SK-N-SH (cell line): ENCODE data around the gene MITD1. TPM values are rescaled to one million over a fixed set of nuclear protein-coding genes. Genes with fewer than 3 reads are reported as not detected.

Experiments
- CTCF ChIA-PET: fragments of 300-600, 350-600 bp; formaldehyde crosslinking; extraction: SDS; loops from one replicate; lab custom pipeline; 2021; lab: Yijun Ruan, JAX
- POLR2A ChIA-PET: fragments of 350-600 bp; sonication (Branson Sonifier 250); formaldehyde crosslinking; extraction: SDS; loops from one replicate; lab custom pipeline; 2020; ENCODE audit warnings: antibody characterized with exemption, inconsistent platforms; lab: Yijun Ruan, JAX
- DNase-seq: peaks from one replicate; pipeline ENCODE4 v3.0.0; 2012
- H2AFZ ChIP-seq: fragments of 200-600 bp; sonication (generic); 2 replicates; pipeline ENCODE4 v1.8.1; 2016; ENCODE audit warnings: antibody characterized with exemption, mild to moderate bottlenecking, low read depth
- H3F3A ChIP-seq: fragments of 200-600 bp; sonication (generic); replicated peaks from 2 replicates; pipeline ENCODE3; 2016; ENCODE audit warnings: antibody characterized with exemption, mild to moderate bottlenecking; ENCODE audit not compliant: insufficient read depth
- H3K27ac ChIP-seq, 2 experiments: fragments of 200-500 bp in 1 of 2; fragments of 200-600 bp in 1 of 2; sonication (Bioruptor generic) in 1 of 2; sonication (generic), shearing (Covaris generic) in 1 of 2; 2 replicates each; pipeline versions ENCODE4 v1.5.1 to v1.6.1; 2014 to 2016; ENCODE audit warnings: low read depth in 2 of 2, inconsistent platforms in 1 of 2, low read length in 1 of 2, mild to moderate bottlenecking in 1 of 2, mixed read lengths in 1 of 2
- H3K27me3 ChIP-seq: fragments of 200-600 bp; sonication (generic), shearing (Covaris generic); 2 replicates; pipeline ENCODE4 v1.6.1; 2016; ENCODE audit warnings: mixed run types; ENCODE audit not compliant: insufficient read depth
- H3K36me3 ChIP-seq, 2 experiments: fragments of 200-500 bp in 1 of 2; fragments of 200-600 bp in 1 of 2; sonication (Bioruptor generic) in 1 of 2; sonication (generic) in 1 of 2; replicated peaks in 1 of 2; 2 replicates each; pipeline versions ENCODE3 to v1.5.1; 2014 to 2016; ENCODE audit warnings: low read length in 1 of 2, mild to moderate bottlenecking in 1 of 2; ENCODE audit not compliant: insufficient read depth in 2 of 2, control insufficient read depth in 1 of 2
- H3K4me1 ChIP-seq, 2 experiments: fragments of 200-500 bp in 1 of 2; fragments of 200-600 bp in 1 of 2; sonication (Bioruptor generic) in 1 of 2; sonication (generic), shearing (Covaris generic) in 1 of 2; 2 replicates each; pipeline versions ENCODE4 v1.5.1 to v1.6.1; 2014 to 2016; ENCODE audit warnings: low read depth in 1 of 2, low read length in 1 of 2, mixed run types in 1 of 2; ENCODE audit not compliant: insufficient read depth in 2 of 2, control insufficient read depth in 1 of 2
- H3K4me2 ChIP-seq: fragments of 200-600 bp; sonication (generic), shearing (Covaris generic); 2 replicates; pipeline ENCODE4 v1.6.1; 2017; ENCODE audit warnings: mixed run types
- H3K4me3 ChIP-seq, 2 experiments: fragments of 200-500 bp in 1 of 2; fragments of 200-600 bp in 1 of 2; sonication (Bioruptor generic) in 1 of 2; sonication (generic), shearing (Covaris generic) in 1 of 2; 2 replicates each; pipeline versions ENCODE4 v1.5.1 to v1.8.1; 2014 to 2016; ENCODE audit warnings: low read depth in 2 of 2, inconsistent platforms in 1 of 2, low read length in 1 of 2, mild to moderate bottlenecking in 1 of 2, mixed read lengths in 1 of 2, moderate library complexity in 1 of 2
- H3K79me2 ChIP-seq: fragments of 200-600 bp; sonication (generic); 2 replicates; pipeline ENCODE4 v1.8.1; 2017; ENCODE audit warnings: mild to moderate bottlenecking; ENCODE audit not compliant: insufficient read depth
- H3K9ac ChIP-seq: fragments of 200-600 bp; sonication (generic); 2 replicates; pipeline ENCODE4 v1.6.1; 2017; ENCODE audit warnings: mixed run types
- H3K9me2 ChIP-seq: fragments of 200-600 bp; sonication (generic); 2 replicates; pipeline ENCODE4 v1.6.1; 2017; ENCODE audit warnings: mixed run types
- H3K9me3 ChIP-seq: fragments of 200-600 bp; sonication (generic); 2 replicates; pipeline ENCODE4 v1.6.1; 2017; ENCODE audit warnings: mixed run types, mild to moderate bottlenecking, moderate library complexity
- H4K20me1 ChIP-seq: fragments of 200-600 bp; sonication (generic); 2 replicates; pipeline ENCODE4 v1.6.1; 2017; ENCODE audit warnings: mild to moderate bottlenecking, mixed run types; ENCODE audit not compliant: insufficient read depth
- CHD2 ChIP-seq: fragments of 150-350 bp; IDR thresholded peaks from 2 replicates; pipeline ENCODE4 v1.6.1; 2018; ENCODE audit warnings: low read length; ENCODE audit not compliant: partially characterized antibody
- CTCF ChIP-seq: fragments of 200-600 bp; sonication (generic); IDR thresholded peaks from 2 replicates; pipeline ENCODE4 v1.6.1; 2017; ENCODE audit warnings: antibody characterized with exemption, mild to moderate bottlenecking, moderate library complexity
- ELF1 ChIP-seq: IDR thresholded peaks from 2 replicates; pipeline ENCODE4 v1.4.0; 2012
- EP300 ChIP-seq, 2 experiments: IDR thresholded peaks; 2 replicates each; pipeline versions ENCODE4 v1.4.0 to v1.6.1; 2012; ENCODE audit warnings: borderline replicate concordance in 1 of 2, low read depth in 1 of 2, low read length in 1 of 2
- EZH2phosphoT487 ChIP-seq: fragments of 200-600 bp; sonication (generic); IDR thresholded peaks from 2 replicates; pipeline ENCODE4 v1.6.1; 2017; ENCODE audit warnings: low read depth, mixed run types, mild to moderate bottlenecking, antibody characterized with exemption, moderate library complexity, borderline replicate concordance
- FOSL2 ChIP-seq: IDR thresholded peaks from 2 replicates; pipeline ENCODE4 v1.4.0; 2012; ENCODE audit warnings: low read depth, mild to moderate bottlenecking, moderate library complexity, borderline replicate concordance
- FOXJ3 ChIP-seq: sonication (generic); formaldehyde crosslinking; IDR thresholded peaks from 2 replicates; pipeline ENCODE4 v1.5.1; 2020; ENCODE audit warnings: mild to moderate bottlenecking, missing genetic modification reagents
- IRF3 ChIP-seq: fragments of 150-350 bp; IDR thresholded peaks from 2 replicates; pipeline ENCODE4 v1.6.1; 2016; ENCODE audit warnings: mild to moderate bottlenecking, low read depth, low read length
- JUND ChIP-seq: IDR thresholded peaks from 2 replicates; pipeline ENCODE4 v1.4.0; 2012
- MAX ChIP-seq: IDR thresholded peaks from 2 replicates; pipeline ENCODE4 v1.4.0; 2012; ENCODE audit warnings: low read depth
- MEF2A ChIP-seq: IDR thresholded peaks from 2 replicates; pipeline ENCODE4 v1.4.0; 2012; ENCODE audit warnings: low read depth, borderline replicate concordance
- MXI1 ChIP-seq: IDR thresholded peaks from 2 replicates; pipeline ENCODE4 v1.6.1; 2012; ENCODE audit warnings: mild to moderate bottlenecking, low read depth, low read length, improper control_type of control experiment
- NRF1 ChIP-seq: IDR thresholded peaks from 2 replicates; pipeline ENCODE4 v1.6.1; 2012; ENCODE audit warnings: low read depth, mild to moderate bottlenecking, low read length
- POLR2AphosphoS5 ChIP-seq: IDR thresholded peaks from 2 replicates; pipeline ENCODE4 v1.6.1; 2012; ENCODE audit warnings: low read depth, low read length
- RAD21 ChIP-seq: IDR thresholded peaks from 2 replicates; pipeline ENCODE4 v1.6.1; 2012; ENCODE audit warnings: mild to moderate bottlenecking, low read length
- RCOR1 ChIP-seq: fragments of 150-350 bp; IDR thresholded peaks from 2 replicates; pipeline ENCODE4 v1.6.1; 2017; ENCODE audit warnings: antibody characterized with exemption, low read length
- REST ChIP-seq: IDR thresholded peaks from 2 replicates; pipeline ENCODE4 v1.6.1; 2012; ENCODE audit warnings: mild to moderate bottlenecking, low read depth, low read length, moderate library complexity
- RFX5 ChIP-seq: IDR thresholded peaks from 2 replicates; pipeline ENCODE4 v1.6.1; 2012; ENCODE audit warnings: mild to moderate bottlenecking, improper control_type of control experiment, low read length
- RXRA ChIP-seq: IDR thresholded peaks from 2 replicates; pipeline ENCODE4 v1.4.0; 2012; ENCODE audit warnings: low read depth, mild to moderate bottlenecking, borderline replicate concordance
- SIN3A ChIP-seq: IDR thresholded peaks from 2 replicates; pipeline ENCODE4 v1.6.1; 2012; ENCODE audit warnings: low read depth, mild to moderate bottlenecking, low read length, moderate library complexity, borderline replicate concordance
- SMC3 ChIP-seq: IDR thresholded peaks from 2 replicates; pipeline ENCODE4 v1.6.1; 2012; ENCODE audit warnings: low read depth, low read length, improper control_type of control experiment
- TCF12 ChIP-seq: IDR thresholded peaks from 2 replicates; pipeline ENCODE4 v1.4.0; 2012
- YY1 ChIP-seq: IDR thresholded peaks from 2 replicates; pipeline ENCODE4 v1.4.0; 2012; ENCODE audit warnings: low read depth, mild to moderate bottlenecking
- WGBS: methylation state at CpG from one replicate; pipeline ENCODE4 v1.1.6; 2017; ENCODE audit warnings: low lambda C conversion rate; 5-methylcytosine and 5-hydroxymethylcytosine counted together
- polyA plus RNA-seq, 3 experiments: library from polyadenylated mRNA; depleted of rRNA; stranded (reverse); fragments of >200 nt; gene quantifications; 2 replicates each; pipeline ENCODE4 v1.2.3, GENCODE V29; 2012
- TF ChIP-seq, protein P1 (sequence below): fragments of 150-350 bp; IDR thresholded peaks from 2 replicates; pipeline ENCODE4 v1.6.1; 2017; ENCODE audit warnings: antibody characterized with exemption, low read length, low read depth, borderline replicate concordance

The MITD1 gene
- 11.8 and 15.7 TPM in 2 replicates for polyA plus RNA-seq (2012; rRNA removed)
- 17.5 and 25.5 TPM in 2 replicates for polyA plus RNA-seq (2012; cell fraction: cytosol; rRNA removed)
- polyA plus RNA-seq (2012; cell fraction: nucleus; rRNA removed) = 17.7 and 28.8 TPM in 2 replicates

DNA sequence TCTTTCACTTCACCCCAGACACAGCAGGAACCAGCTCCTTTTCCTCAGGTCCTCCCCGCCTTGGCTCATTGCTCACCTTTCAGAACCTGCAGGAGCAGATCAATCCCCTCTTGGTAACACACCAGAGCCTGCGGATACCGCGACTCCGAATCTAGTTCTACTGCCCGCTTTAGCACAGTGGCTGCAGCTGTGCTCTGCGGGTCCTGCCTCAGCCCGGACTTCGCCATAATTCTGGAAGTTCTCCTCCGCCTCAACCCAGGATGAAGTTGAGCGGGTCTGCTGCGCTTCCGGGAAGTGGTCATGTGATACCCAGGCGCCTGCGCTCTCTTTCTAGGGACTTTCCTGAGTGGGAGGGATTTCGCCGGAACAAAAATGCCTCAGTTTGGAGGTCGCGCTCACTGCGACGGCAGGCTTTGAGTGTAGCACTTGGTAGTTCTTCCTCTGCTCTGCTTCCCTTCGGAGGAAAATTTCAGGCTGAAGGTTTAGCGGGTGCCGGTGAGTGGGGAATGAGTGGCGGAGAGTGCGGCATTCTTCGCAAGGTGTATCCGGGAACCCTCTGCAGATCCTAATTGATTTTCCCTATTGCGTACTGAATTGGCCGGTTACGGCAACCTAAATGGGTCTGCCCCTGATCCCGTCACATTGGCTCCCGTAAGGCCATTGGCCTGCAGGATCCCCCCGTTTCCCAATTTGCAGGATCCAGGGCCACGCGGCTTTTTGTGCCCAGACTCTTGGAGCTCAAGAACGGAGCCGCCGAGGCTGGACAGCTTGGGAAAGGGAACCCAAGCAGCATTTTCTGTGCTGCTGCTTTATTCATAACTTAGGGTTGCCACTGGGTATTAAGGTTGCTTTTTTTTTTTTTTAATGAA, at the start of gene MITD1, which contains the start of gene MRPL30:
Gene MITD1, minus strand, starts transcription at position 304 of the 869 bp plus-strand sequence. Its CDS starts 77 bp downstream, at position 227.
Gene MRPL30, plus strand, starts transcription at position 430 of the 869 bp plus-strand sequence. CDS start 5,020 bp downstream, outside the sequence.
- Histone ChIP-seq H3F3A (peaks cover 5% of the 10 kb centered on the region), H3K4me2 (peak within 1 kb of the TSS; percentile 88), H2AFZ (peak within 1 kb of the TSS; percentile 91), H4K20me1 (peaks cover 10% of the 10 kb centered on the region; the same call in 1 of the 2 replicates), H3K4me1 (peaks cover 0 to 16% of the 10 kb centered on the region in 2 experiments; a peak in 2 of 4 replicates), H3K36me3 (peaks cover 0 to 3% of the 10 kb centered on the region in 2 experiments), H3K27me3 (no peaks in the 10 kb centered on the region), H3K27ac (peak within 1 kb of the TSS; percentile 69 to 91), H3K9me2 (no peaks in the 10 kb centered on the region), H3K79me2 (peaks cover 85% of the 10 kb centered on the region), H3K9me3 (no peaks in the 10 kb centered on the region), H3K4me3 (peak within 1 kb of the TSS; percentile 89 to 95), H3K9ac (peak within 1 kb of the TSS; percentile 80)
- POLR2A ChIA-PET = interaction anchor here (0.6 to 2.0 kb wide), 3 partner anchors 26 to 156 kb away, joined by 3 to 8 read pairs (median 4); partner anchors contain the start of genes C2orf15, EIF5B, LIPT1 and TSGA10
- CTCF ChIA-PET = interaction anchor here (0.6 to 2.1 kb wide), 16 partner anchors 8 to 523 kb away, joined by 3 to 11 read pairs (median 3); partner anchors contain the start of genes EIF5B, LIPT1 and TSGA10
- peak; percentile 82 for DNase-seq
- WGBS = under 1% methylated on average over 31 of the region's 39 CpGs
- no peak for TF ChIP-seq RAD21
- TF ChIP-seq FOXJ3 = no peak
- TF ChIP-seq RXRA = no peak
- TF ChIP-seq, protein P1, sequence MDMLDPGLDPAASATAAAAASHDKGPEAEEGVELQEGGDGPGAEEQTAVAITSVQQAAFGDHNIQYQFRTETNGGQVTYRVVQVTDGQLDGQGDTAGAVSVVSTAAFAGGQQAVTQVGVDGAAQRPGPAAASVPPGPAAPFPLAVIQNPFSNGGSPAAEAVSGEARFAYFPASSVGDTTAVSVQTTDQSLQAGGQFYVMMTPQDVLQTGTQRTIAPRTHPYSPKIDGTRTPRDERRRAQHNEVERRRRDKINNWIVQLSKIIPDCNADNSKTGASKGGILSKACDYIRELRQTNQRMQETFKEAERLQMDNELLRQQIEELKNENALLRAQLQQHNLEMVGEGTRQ = peak; percentile 73
- TF ChIP-seq NRF1 = peak; percentile 81
- TF ChIP-seq RFX5 = 0 out of 2 replicates have a peak, but pooled peaks have one; percentile 62
- peak; percentile 14; the same call in 1 of the 2 replicates for TF ChIP-seq FOSL2
- TF ChIP-seq EZH2phosphoT487 = no peak
- TF ChIP-seq TCF12 = peak; percentile 22; the same call in 1 of the 2 replicates
- no peak; a peak in 2 of 4 replicates for TF ChIP-seq EP300 (IDR thresholded peaks at IDR 0.05; ENCODE audit: borderline replicate concordance in 1 of 2, low read depth in 1 of 2, low read length in 1 of 2)
- no peak for TF ChIP-seq MEF2A
- peak; percentile 4; the same call in 1 of the 2 replicates for TF ChIP-seq SMC3
- TF ChIP-seq SIN3A = peak; percentile 95; the same call in 1 of the 2 replicates
- TF ChIP-seq MAX = peak; percentile 88
- TF ChIP-seq MXI1 = peak; percentile 89
- no peak for TF ChIP-seq CTCF
- TF ChIP-seq JUND = no peak
- TF ChIP-seq IRF3 = 0 out of 2 replicates have a peak, but pooled peaks have one; percentile 26
- TF ChIP-seq RCOR1 = no peak
- peak; percentile 72 for TF ChIP-seq REST
- peak; percentile 96 for TF ChIP-seq POLR2AphosphoS5
- peak; percentile 96 for TF ChIP-seq CHD2
- peak; percentile 96 for TF ChIP-seq ELF1
- TF ChIP-seq YY1 = 0 out of 2 replicates have a peak, but pooled peaks have one; percentile 32
